ENCODE measurements around the gene GAMT.

GAMT gene

GRCh38 chr19:1418496-1418775 lies 17.1 kb upstream of the GAMT start:
- no peak for DNase-seq (ENCODE audit: low read depth)

GRCh38 chr19:1417681-1418495 lies 16.5 kb upstream of the GAMT start:
- no peak for DNase-seq (ENCODE audit: low read depth)

- DNase-seq (ENCODE audit: low read depth): no peak
Measured at GRCh38 chr19:1417145-1417544, 15.8 kb upstream of the GAMT start.

- DNase-seq (ENCODE audit: low read depth): no peak
Measured at GRCh38 chr19:1416014-1416841, 14.9 kb upstream of the GAMT start.

GRCh38 chr19:1412995-1413800 lies 11.9 kb upstream of the GAMT start:
- DNase-seq (ENCODE audit: low read depth): no peak

GRCh38 chr19:1412323-1412923 lies 11.1 kb upstream of the GAMT start:
- DNase-seq (ENCODE audit: low read depth): no peak

GRCh38 chr19:1411255-1412191 lies 10.2 kb upstream of the GAMT start:
- DNase-seq (ENCODE audit: low read depth): no peak

- DNase-seq (ENCODE audit: low read depth): no peak
Measured at GRCh38 chr19:1410789-1411188, 9.4 kb upstream of the GAMT start.

GRCh38 chr19:1410136-1410786 lies 8.9 kb upstream of the GAMT start:
- DNase-seq (ENCODE audit: low read depth): no peak

GRCh38 chr19:1409204-1410005 lies 8.1 kb upstream of the GAMT start:
- no peak for DNase-seq (ENCODE audit: low read depth)

GRCh38 chr19:1408300-1409203 lies 7.2 kb upstream of the GAMT start:
- no peak for DNase-seq (ENCODE audit: low read depth)

GRCh38 chr19:1407528-1408299 lies 6.4 kb upstream of the GAMT start, which contains the start of gene DAZAP1:
Gene DAZAP1, plus strand, starts transcription at chr19:1407586. Its CDS starts 188 bp downstream, at chr19:1407774.
- DNase-seq (ENCODE audit: low read depth): no peak

GRCh38 chr19:1406774-1407527 lies 5.6 kb upstream of the GAMT start:
- DNase-seq (ENCODE audit: low read depth): peak; percentile 95

- no peak for DNase-seq (ENCODE audit: low read depth)
Measured at GRCh38 chr19:1402411-1403070, 1.2 kb upstream of the GAMT start.

GRCh38 chr19:1401889-1402217 lies 511 bp upstream of the GAMT start:
- no peak for DNase-seq (ENCODE audit: low read depth)

GRCh38 chr19:1400281-1401137 lies 833 bp downstream of the GAMT start:
- no peak for DNase-seq (ENCODE audit: low read depth)

Measured in fibroblast of the conjunctiva (primary cell).